HepG2 (cell line): ENCODE results near the gene OR7G3. TPM values are rescaled to one million over a fixed set of nuclear protein-coding genes. Genes with fewer than 3 reads are reported as not detected.

ENCODE experiments used
- MED8 ChIP-seq: sonication (generic); formaldehyde crosslinking; IDR thresholded peaks from 2 replicates; pipeline ENCODE4 v1.8.1; 2023; ENCODE audit warnings: mild to moderate bottlenecking, missing genetic modification reagents; ENCODE audit not compliant: insufficient replicate concordance
- NFYC ChIP-seq: IDR thresholded peaks from 2 replicates; pipeline ENCODE4 v1.6.1; 2016; ENCODE audit warnings: missing genetic modification reagents, missing compliant biosample characterization
- PITX1 ChIP-seq: sonication (generic); formaldehyde crosslinking; IDR thresholded peaks from 2 replicates; pipeline ENCODE4 v1.5.1; 2020; ENCODE audit warnings: mild to moderate bottlenecking, missing genetic modification reagents
- RAD51 ChIP-seq: fragments of 450-650 bp; IDR thresholded peaks from 2 replicates; pipeline ENCODE4 v1.6.1; 2016; ENCODE audit warnings: borderline replicate concordance
- STAG1 ChIP-seq: sonication (generic); formaldehyde crosslinking; IDR thresholded peaks from 2 replicates; pipeline ENCODE4 v1.4.0; 2020; ENCODE audit warnings: missing genetic modification reagents
- THAP9 ChIP-seq: sonication (generic); formaldehyde crosslinking; IDR thresholded peaks from 2 replicates; pipeline ENCODE4; 2020; ENCODE audit warnings: missing genetic modification reagents, mild to moderate bottlenecking, borderline replicate concordance
- ZFP37 ChIP-seq: sonication (generic); formaldehyde crosslinking; IDR thresholded peaks from 2 replicates; pipeline ENCODE4 v1.4.0; 2020; ENCODE audit warnings: missing genetic modification reagents, borderline replicate concordance
- ZMYM3 ChIP-seq: sonication (generic); formaldehyde crosslinking; IDR thresholded peaks from 2 replicates; pipeline ENCODE4 v1.5.1; 2020; ENCODE audit warnings: mild to moderate bottlenecking, missing genetic modification reagents
- ZNF441 ChIP-seq: sonication (generic); formaldehyde crosslinking; IDR thresholded peaks from 2 replicates; pipeline ENCODE4 v1.7.0; 2021; ENCODE audit warnings: missing genetic modification reagents, borderline replicate concordance
- ZNF572 ChIP-seq: sonication (generic); formaldehyde crosslinking; IDR thresholded peaks from 2 replicates; pipeline ENCODE4 v1.5.1; 2020; ENCODE audit warnings: mild to moderate bottlenecking, missing genetic modification reagents
- polyA plus RNA-seq, 8 experiments: library from polyadenylated mRNA; depleted of rRNA in 3 of 8; stranded (reverse) in 7 of 8; unstranded in 1 of 8; fragments of >200 nt; fragmentation: Illumina TruSeq in 4 of 8; extraction: Trizol in 4 of 8; gene quantifications; 2 replicates each; pipeline versions ENCODE4 v1.2.1 to v1.2.3, GENCODE V29; 2011 to 2016; ENCODE audit warnings: low read depth in 4 of 8, missing spikeins in 1 of 8, mixed read lengths in 1 of 8; ENCODE audit not compliant: insufficient read depth in 1 of 8
- total RNA-seq, 5 experiments: library from RNA; depleted of rRNA; stranded (reverse); fragments of >200 nt; fragmentation: Illumina TruSeq; extraction: Trizol; gene quantifications; 2 replicates each; pipeline ENCODE4 v1.2.3, GENCODE V29; 2016; ENCODE audit warnings: low read depth in 1 of 5
- TF ChIP-seq, protein P1 (sequence below): sonication (generic); formaldehyde crosslinking; IDR thresholded peaks from 2 replicates; pipeline ENCODE4 v1.8.1; 2023; ENCODE audit warnings: mild to moderate bottlenecking, inconsistent platforms, moderate library complexity, missing genetic modification reagents, borderline replicate concordance
- TF ChIP-seq, protein P2 (sequence below): sonication (generic); formaldehyde crosslinking; IDR thresholded peaks from 2 replicates; pipeline ENCODE4 v1.5.0; 2020; ENCODE audit warnings: missing genetic modification reagents
- TF ChIP-seq, protein P3 (sequence below), 2 experiments: sonication (generic) in 1 of 2; formaldehyde crosslinking in 1 of 2; IDR thresholded peaks; 2 replicates each; pipeline versions ENCODE4 v1.6.1 to v1.9.0; 2014 to 2022; ENCODE audit warnings: antibody characterized with exemption in 1 of 2, borderline replicate concordance in 1 of 2, inconsistent platforms in 1 of 2, low read depth in 1 of 2, missing genetic modification reagents in 1 of 2

The OR7G3 gene
- total and polyA plus RNA-seq, 2 of the 13 experiments (the other 11 are each of a cell fraction or from before 2014, with no cell fraction given) = not detected

DNA sequence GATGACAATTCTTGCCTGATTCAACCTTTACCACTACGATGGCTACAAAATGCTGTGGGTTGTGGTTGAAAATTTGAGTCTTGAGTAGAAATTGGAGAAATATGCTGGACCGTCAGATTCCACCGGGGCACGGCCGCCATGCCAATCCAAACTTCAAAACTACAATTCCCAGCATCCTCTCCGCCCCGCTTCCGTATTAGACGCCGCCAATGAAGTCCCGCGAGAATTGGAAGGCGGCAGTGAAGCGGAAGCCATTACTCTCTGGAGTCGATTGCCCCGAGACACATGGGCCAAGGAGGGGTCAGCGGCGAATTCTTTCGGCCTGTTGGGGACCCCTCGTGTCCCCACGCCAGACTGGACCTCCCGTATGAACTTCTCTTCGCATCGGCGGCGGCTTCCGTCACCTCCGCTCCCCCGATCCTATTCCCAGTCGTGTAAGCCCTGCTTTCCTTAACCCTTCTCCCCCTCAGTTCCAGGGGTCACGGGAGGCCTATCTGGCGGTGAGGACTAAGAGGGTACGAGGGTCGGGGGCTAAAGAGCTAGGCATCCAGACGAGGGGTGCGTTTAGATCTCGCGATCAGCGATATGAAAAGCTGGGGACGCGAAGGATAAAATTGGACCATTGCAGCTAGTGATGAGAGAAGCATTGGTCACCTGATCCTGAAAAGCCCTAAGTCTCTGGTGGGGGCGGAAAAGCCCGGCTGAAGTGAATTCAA, 13.6 kb upstream of the OR7G3 start, which contains the start of gene ZNF317 (continued):
- TF ChIP-seq, protein P1, sequence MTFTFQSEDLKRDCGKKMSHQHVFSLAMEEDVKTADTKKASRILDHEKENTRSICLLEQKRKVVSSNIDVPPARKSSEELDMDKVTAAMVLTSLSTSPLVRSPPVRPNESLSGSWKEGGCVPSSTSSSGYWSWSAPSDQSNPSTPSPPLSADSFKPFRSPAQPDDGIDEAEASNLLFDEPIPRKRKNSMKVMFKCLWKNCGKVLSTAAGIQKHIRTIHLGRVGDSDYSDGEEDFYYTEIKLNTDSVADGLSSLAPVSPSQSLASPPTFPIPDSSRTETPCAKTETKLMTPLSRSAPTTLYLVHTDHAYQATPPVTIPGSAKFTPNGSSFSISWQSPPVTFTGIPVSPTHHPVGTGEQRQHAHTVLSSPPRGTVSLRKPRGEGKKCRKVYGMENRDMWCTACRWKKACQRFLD (CRISPR knock-in tag) = 0 out of 2 replicates have a peak, but pooled peaks have one; percentile 69
- no peak for TF ChIP-seq ZFP37
- TF ChIP-seq, protein P2, sequence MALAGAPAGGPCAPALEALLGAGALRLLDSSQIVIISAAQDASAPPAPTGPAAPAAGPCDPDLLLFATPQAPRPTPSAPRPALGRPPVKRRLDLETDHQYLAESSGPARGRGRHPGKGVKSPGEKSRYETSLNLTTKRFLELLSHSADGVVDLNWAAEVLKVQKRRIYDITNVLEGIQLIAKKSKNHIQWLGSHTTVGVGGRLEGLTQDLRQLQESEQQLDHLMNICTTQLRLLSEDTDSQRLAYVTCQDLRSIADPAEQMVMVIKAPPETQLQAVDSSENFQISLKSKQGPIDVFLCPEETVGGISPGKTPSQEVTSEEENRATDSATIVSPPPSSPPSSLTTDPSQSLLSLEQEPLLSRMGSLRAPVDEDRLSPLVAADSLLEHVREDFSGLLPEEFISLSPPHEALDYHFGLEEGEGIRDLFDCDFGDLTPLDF (CRISPR knock-in tag) = peak; percentile 86
- peak; percentile 37; the same call in 1 of the 2 replicates for TF ChIP-seq ZMYM3 (CRISPR knock-in tag)
- 0 out of 2 replicates have a peak, but pooled peaks have one; percentile 15 for TF ChIP-seq RAD51
- TF ChIP-seq THAP9 (CRISPR knock-in tag) = peak; percentile 96
- peak; percentile 71; the same call in 1 of the 2 replicates for TF ChIP-seq ZNF572 (CRISPR knock-in tag)
- peak; percentile 55; the same call in 1 of the 2 replicates for TF ChIP-seq PITX1 (CRISPR knock-in tag)
- TF ChIP-seq, protein P3, sequence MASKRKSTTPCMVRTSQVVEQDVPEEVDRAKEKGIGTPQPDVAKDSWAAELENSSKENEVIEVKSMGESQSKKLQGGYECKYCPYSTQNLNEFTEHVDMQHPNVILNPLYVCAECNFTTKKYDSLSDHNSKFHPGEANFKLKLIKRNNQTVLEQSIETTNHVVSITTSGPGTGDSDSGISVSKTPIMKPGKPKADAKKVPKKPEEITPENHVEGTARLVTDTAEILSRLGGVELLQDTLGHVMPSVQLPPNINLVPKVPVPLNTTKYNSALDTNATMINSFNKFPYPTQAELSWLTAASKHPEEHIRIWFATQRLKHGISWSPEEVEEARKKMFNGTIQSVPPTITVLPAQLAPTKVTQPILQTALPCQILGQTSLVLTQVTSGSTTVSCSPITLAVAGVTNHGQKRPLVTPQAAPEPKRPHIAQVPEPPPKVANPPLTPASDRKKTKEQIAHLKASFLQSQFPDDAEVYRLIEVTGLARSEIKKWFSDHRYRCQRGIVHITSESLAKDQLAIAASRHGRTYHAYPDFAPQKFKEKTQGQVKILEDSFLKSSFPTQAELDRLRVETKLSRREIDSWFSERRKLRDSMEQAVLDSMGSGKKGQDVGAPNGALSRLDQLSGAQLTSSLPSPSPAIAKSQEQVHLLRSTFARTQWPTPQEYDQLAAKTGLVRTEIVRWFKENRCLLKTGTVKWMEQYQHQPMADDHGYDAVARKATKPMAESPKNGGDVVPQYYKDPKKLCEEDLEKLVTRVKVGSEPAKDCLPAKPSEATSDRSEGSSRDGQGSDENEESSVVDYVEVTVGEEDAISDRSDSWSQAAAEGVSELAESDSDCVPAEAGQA (IDR thresholded peaks at IDR 0.05; ENCODE audit: low read depth) = peak; percentile 62; the same call in 1 of the 2 replicates
- TF ChIP-seq, protein P3 (CRISPR knock-in tag; IDR thresholded peaks at IDR 0.05; ENCODE audit: borderline replicate concordance) = no peak
- TF ChIP-seq STAG1 (CRISPR knock-in tag) = no peak
- 0 out of 2 replicates have a peak, but pooled peaks have one; percentile 34 for TF ChIP-seq NFYC (CRISPR knock-in tag)
- TF ChIP-seq ZNF441 (CRISPR knock-in tag) = 0 out of 2 replicates have a peak, but pooled peaks have one; percentile 16
- peak; percentile 89 for TF ChIP-seq MED8
